Caco-2 (cell line): ENCODE data around the gene AURKAIP1. TPM values are rescaled to one million over a fixed set of nuclear protein-coding genes. Genes with fewer than 3 reads are reported as not detected.

Experiments
- BruUV-seq: library from RNA; stranded (reverse); fragments of 400-500 nt; replicated peaks from 2 replicates; lab custom pipeline; 2021; lab: Mats Ljungman, UMichigan
- CTCF ChIA-PET: fragments of 300-600 bp; sonication (Branson Sonifier 250); formaldehyde crosslinking; loops from one replicate; lab custom pipeline; 2022; ENCODE audit warnings: antibody characterized with exemption; lab: Charles Lee
- POLR2A ChIA-PET: fragments of 300-600 bp; sonication (Branson Sonifier 250); formaldehyde crosslinking; loops from one replicate; lab custom pipeline; 2022; ENCODE audit warnings: antibody characterized with exemption; lab: Charles Lee
- DNase-seq, 2 experiments: peaks; one replicate each; pipeline versions ENCODE4 v3.0.0 to v3.0.0-alpha.2; 2020 to 2022
- H3K27me3 ChIP-seq: replicated peaks from 2 replicates; pipeline ENCODE4 v1.6.0; 2011; ENCODE audit warnings: low read length; ENCODE audit not compliant: control insufficient read depth, insufficient read depth
- H3K36me3 ChIP-seq: 2 replicates; pipeline ENCODE4 v1.5.1; 2011; ENCODE audit warnings: low read length; ENCODE audit not compliant: control insufficient read depth, insufficient read depth
- H3K4me1 ChIP-seq: fragments of 250-450 bp; sonication (Bioruptor Pico); 2 replicates; pipeline ENCODE4 v1.5.1; 2020; ENCODE audit warnings: mild to moderate bottlenecking
- H3K4me3 ChIP-seq: 2 replicates; pipeline ENCODE4 v1.5.1; 2011; ENCODE audit warnings: low read depth, mild to moderate bottlenecking, control low read depth, low read length
- H3K9me3 ChIP-seq: fragments of 250-450 bp; sonication (Bioruptor Pico); 2 replicates; pipeline ENCODE4 v1.5.1; 2020; ENCODE audit warnings: mild to moderate bottlenecking, moderate library complexity
- H3K27ac Mint-ChIP-seq: one replicate; pipeline ENCODE4 v1.8.0; 2022; ENCODE audit warnings: mixed read lengths; ENCODE audit not compliant: unreplicated experiment
- H3K27me3 Mint-ChIP-seq: one replicate; pipeline ENCODE4 v1.8.0; 2022; ENCODE audit warnings: mixed read lengths; ENCODE audit not compliant: insufficient read depth, unreplicated experiment
- H3K36me3 Mint-ChIP-seq: one replicate; pipeline ENCODE4 v1.8.0; 2022; ENCODE audit warnings: mild to moderate bottlenecking, mixed read lengths; ENCODE audit not compliant: insufficient read depth, unreplicated experiment
- H3K4me1 Mint-ChIP-seq: one replicate; pipeline ENCODE4 v1.8.0; 2022; ENCODE audit warnings: low read depth, mixed read lengths; ENCODE audit not compliant: unreplicated experiment
- H3K4me3 Mint-ChIP-seq: one replicate; pipeline ENCODE4 v1.8.0; 2022; ENCODE audit warnings: mild to moderate bottlenecking, moderate library complexity, mixed read lengths; ENCODE audit not compliant: unreplicated experiment
- H3K9me3 Mint-ChIP-seq: one replicate; pipeline ENCODE4 v1.8.0; 2022; ENCODE audit warnings: mixed read lengths; ENCODE audit not compliant: unreplicated experiment
- intact Hi-C: fragments of 100-400 bp; cut with micrococcal nuclease; formaldehyde crosslinking; loops from one replicate; pipeline ENCODE4 v1.10.0; 2022; ENCODE audit not compliant: unreplicated experiment
- total RNA-seq: library from RNA; stranded (reverse); gene quantifications from 2 replicates; pipeline ENCODE4 v1.2.3, GENCODE V29; 2022
- TF ChIP-seq, protein P1 (sequence below), 2 experiments: fragments of 200-600 bp in 1 of 2; IDR thresholded peaks; 1 replicate in 1 of 2; 2 replicates in 1 of 2; pipeline versions ENCODE4 v1.5.1 to v1.8.0; 2011 to 2022; ENCODE audit warnings: antibody characterized with exemption in 1 of 2, control low read depth in 1 of 2, inconsistent platforms in 1 of 2, low read depth in 1 of 2, low read length in 1 of 2, mild to moderate bottlenecking in 1 of 2, moderate library complexity in 1 of 2; ENCODE audit not compliant: insufficient read depth in 1 of 2, severe bottlenecking in 1 of 2, unreplicated experiment in 1 of 2

AURKAIP1 gene
- total RNA-seq, 1 experiment from 2014 or later: 187 TPM

DNA sequence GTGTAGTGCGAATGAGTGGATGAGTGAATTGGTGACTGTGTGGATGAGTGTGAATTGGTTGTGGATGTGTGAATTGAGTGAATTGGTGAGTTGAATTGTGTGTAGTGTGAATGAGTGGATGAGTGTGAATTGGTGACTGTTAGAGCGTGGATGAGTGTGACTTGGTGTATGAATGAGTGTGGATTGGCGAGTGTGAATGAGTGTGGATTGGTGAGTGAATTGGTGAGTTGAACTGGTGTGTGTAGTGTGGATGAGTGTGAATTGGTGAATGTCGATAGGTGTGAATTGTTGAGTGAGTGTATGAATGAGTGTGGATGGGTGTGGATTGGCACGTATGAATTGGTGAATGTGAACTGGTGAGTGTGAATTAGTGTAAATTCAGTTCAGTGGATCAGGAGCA is 7.7 kb downstream of the AURKAIP1 start:
- no peaks in the 10 kb centered on the region for H3K27me3 ChIP-seq
- no peaks in the 10 kb centered on the region for H3K9me3 Mint-ChIP-seq
- CTCF ChIA-PET: no interaction called here
- no peak overlapping the region for H3K4me3 Mint-ChIP-seq
- peaks cover 6% of the 10 kb centered on the region for H3K36me3 Mint-ChIP-seq
- POLR2A ChIA-PET: no interaction called here
- no peaks in the 10 kb centered on the region for H3K9me3 ChIP-seq
- TF ChIP-seq, protein P1, sequence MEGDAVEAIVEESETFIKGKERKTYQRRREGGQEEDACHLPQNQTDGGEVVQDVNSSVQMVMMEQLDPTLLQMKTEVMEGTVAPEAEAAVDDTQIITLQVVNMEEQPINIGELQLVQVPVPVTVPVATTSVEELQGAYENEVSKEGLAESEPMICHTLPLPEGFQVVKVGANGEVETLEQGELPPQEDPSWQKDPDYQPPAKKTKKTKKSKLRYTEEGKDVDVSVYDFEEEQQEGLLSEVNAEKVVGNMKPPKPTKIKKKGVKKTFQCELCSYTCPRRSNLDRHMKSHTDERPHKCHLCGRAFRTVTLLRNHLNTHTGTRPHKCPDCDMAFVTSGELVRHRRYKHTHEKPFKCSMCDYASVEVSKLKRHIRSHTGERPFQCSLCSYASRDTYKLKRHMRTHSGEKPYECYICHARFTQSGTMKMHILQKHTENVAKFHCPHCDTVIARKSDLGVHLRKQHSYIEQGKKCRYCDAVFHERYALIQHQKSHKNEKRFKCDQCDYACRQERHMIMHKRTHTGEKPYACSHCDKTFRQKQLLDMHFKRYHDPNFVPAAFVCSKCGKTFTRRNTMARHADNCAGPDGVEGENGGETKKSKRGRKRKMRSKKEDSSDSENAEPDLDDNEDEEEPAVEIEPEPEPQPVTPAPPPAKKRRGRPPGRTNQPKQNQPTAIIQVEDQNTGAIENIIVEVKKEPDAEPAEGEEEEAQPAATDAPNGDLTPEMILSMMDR (IDR thresholded peaks at IDR 0.05; ENCODE audit: insufficient read depth in 1 of 2, low read depth in 1 of 2, low read length in 1 of 2, severe bottlenecking in 1 of 2, unreplicated experiment in 1 of 2): no peak
- H3K4me1 ChIP-seq: no peaks in the 10 kb centered on the region
- no peak overlapping the region for H3K27ac Mint-ChIP-seq
- no peaks in the 10 kb centered on the region for H3K27me3 Mint-ChIP-seq
- no peak overlapping the region for H3K4me3 ChIP-seq
- no peaks in the 10 kb centered on the region for H3K4me1 Mint-ChIP-seq
- DNase-seq: no peak
- intact Hi-C loops: no loop called here
- no peaks in the 10 kb centered on the region for H3K36me3 ChIP-seq
- no TSS peak for BruUV-seq

DNA sequence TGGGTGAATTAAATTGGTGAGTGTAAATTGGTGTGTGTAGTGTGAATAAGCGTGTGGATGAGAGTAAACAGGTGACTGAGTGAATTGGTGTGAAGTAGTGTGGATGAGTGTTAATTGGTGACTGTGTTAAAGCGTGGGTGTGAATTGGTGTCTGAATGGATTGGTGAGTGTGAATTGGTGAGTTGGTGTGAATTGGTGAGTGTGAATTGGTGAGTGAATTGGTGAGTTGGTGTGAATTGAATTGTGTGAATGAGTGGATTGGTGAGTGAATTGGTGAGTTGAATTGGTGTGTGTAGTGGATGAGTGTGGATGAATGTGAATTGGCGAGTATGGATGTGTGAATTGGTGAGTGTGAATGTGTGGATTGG is 8.3 kb downstream of the AURKAIP1 start:
- ChIA-PET CTCF (no interaction called here), POLR2A (no interaction called here)
- H3K4me3 Mint-ChIP-seq: no peak overlapping the region
- no peak for DNase-seq
- no TSS peak for BruUV-seq
- no peaks in the 10 kb centered on the region for H3K9me3 Mint-ChIP-seq
- TF ChIP-seq, protein P1 (IDR thresholded peaks at IDR 0.05; ENCODE audit: insufficient read depth in 1 of 2, low read depth in 1 of 2, low read length in 1 of 2, severe bottlenecking in 1 of 2, unreplicated experiment in 1 of 2): no peak
- H3K9me3 ChIP-seq: no peaks in the 10 kb centered on the region
- peaks cover 6% of the 10 kb centered on the region for H3K36me3 Mint-ChIP-seq
- H3K4me1 Mint-ChIP-seq: no peaks in the 10 kb centered on the region
- H3K27me3 ChIP-seq: no peaks in the 10 kb centered on the region
- H3K27me3 Mint-ChIP-seq: no peaks in the 10 kb centered on the region
- H3K27ac Mint-ChIP-seq: no peak overlapping the region
- intact Hi-C loops: no loop called here
- H3K36me3 ChIP-seq: no peaks in the 10 kb centered on the region
- no peak overlapping the region for H3K4me3 ChIP-seq
- H3K4me1 ChIP-seq: no peaks in the 10 kb centered on the region

DNA sequence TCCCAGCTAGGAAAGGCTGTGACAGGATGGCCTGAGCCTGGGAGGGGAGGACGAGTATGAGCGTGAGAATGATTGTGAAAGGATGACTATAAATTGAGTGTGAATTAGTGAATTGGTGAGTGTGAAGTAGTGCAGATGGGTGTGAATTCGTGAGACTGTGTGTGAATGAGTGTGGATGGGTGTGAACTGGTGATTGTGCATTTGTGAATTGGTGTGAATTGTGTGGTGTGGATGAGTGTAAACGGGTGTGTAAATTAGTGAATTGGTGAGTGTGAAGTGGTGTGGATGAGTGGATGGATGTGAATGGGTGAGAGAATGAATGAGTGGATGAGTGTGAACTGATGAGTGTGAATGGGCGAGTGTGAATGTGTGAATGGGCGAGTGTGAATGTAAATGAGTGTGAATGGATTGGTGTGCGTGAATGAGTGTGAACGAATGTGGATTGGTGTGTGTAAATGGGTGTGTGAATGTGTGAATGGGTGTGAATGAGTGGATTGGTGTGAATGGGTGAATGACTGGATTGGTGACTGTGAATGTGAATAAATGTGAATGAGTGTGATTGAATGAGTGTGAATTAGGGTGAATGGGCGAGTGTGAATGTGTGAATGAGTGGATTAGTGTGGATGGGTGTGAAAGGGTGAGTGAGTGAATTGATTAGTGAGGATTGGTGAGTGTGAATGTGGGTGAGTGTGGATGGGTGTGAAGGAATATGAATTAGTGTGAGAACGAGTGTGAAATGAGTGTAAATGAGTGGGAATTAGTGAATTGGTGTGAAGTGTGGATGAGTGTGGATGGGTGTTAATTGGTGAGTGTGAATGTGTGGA is 8.9 kb downstream of the AURKAIP1 start:
- no peaks in the 10 kb centered on the region for H3K27me3 Mint-ChIP-seq
- peaks cover 6% of the 10 kb centered on the region for H3K36me3 Mint-ChIP-seq
- TSS peak; percentile 47 for BruUV-seq
- CTCF ChIA-PET: no interaction called here
- Histone ChIP-seq H3K9me3 (no peaks in the 10 kb centered on the region), H3K4me1 (peaks cover under 1% of the 10 kb centered on the region; the same call in 1 of the 2 replicates), H3K4me3 (no peak overlapping the region), H3K36me3 (no peaks in the 10 kb centered on the region), H3K27me3 (no peaks in the 10 kb centered on the region)
- H3K27ac Mint-ChIP-seq: no peak overlapping the region
- peaks cover 1% of the 10 kb centered on the region for H3K4me1 Mint-ChIP-seq
- intact Hi-C loops: no loop called here
- H3K9me3 Mint-ChIP-seq: no peaks in the 10 kb centered on the region
- DNase-seq: no peak
- no peak overlapping the region for H3K4me3 Mint-ChIP-seq
- POLR2A ChIA-PET: no interaction called here
- TF ChIP-seq, protein P1 (IDR thresholded peaks at IDR 0.05; ENCODE audit: insufficient read depth in 1 of 2, low read depth in 1 of 2, low read length in 1 of 2, severe bottlenecking in 1 of 2, unreplicated experiment in 1 of 2): no peak
